Body of pancreas (tissue), 4 donors: ENCODE measurements around the gene GTF3C5.

Source experiments
- CTCF ChIP-seq, 7 experiments: fragments of 450-650 bp in 4 of 7; fragments of 200-600 bp in 3 of 7; sonication (generic) in 3 of 7; IDR thresholded peaks; one replicate each; pipeline ENCODE4 v1.5.1; 2016 to 2019; ENCODE audit warnings: antibody characterized with exemption in 7 of 7
- POLR2A ChIP-seq, 3 donors: fragments of 450-650 bp; IDR thresholded peaks; one replicate each; pipeline ENCODE4 v1.6.1; 2016; ENCODE audit warnings: antibody characterized with exemption in 3 of 3, mild to moderate bottlenecking in 2 of 3

DNA sequence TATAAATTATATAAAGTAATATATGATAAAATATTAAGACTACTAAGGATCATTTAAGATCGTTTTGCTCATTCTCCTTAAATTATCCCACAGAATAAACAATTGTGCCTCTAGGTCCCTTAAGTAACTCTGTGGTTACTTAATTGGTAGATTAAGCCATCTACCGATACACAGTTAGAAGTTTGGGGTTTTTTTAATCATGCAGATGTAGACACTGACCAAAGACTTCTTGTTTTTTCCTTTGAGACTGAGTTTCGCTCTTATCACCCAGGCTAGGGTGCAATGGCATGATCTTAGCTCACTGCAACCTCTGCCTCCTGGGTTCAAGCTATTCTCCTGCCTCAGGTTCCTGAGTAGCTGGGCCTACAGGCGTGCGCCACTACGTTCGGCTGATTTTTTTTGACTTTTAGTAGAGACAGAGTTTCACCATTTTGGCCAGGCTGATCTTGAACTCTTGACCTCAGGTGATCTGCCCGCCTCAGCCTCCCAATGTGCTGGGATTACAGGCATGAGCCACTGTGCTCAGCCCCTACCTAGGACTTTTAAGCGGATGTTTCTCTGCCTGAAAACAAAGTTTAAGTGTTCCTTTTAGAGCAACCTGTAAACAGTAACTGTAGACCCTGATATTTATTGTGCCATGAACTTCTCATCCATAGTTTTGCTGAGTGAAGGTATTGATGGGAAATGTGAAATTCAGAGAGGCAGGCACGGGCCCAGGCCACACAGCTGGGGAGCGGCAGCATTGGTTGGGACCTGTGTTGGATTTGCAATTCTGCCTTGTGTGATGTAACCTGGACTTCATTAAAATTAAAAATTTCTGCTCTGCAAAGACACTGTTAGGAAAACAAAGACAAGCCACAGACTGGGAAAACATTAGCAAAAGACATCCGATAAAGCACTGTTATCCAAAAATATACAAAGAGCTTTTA lies 42.6 kb downstream of the GTF3C5 start:
- TF ChIP-seq CTCF (IDR thresholded peaks at IDR 0.05) (no peak), POLR2A (IDR thresholded peaks at IDR 0.05) (peak in 2 of 3 donors; percentile 52 to 68)
